Medulla oblongata (tissue), 1 donor: ENCODE results near the gene ST8SIA6.

Experiments
- DNase-seq: peaks from one replicate; pipeline ENCODE4 v3.0.0-alpha.2; 2015; ENCODE audit errors: extremely low spot score

The ST8SIA6 gene

DNA sequence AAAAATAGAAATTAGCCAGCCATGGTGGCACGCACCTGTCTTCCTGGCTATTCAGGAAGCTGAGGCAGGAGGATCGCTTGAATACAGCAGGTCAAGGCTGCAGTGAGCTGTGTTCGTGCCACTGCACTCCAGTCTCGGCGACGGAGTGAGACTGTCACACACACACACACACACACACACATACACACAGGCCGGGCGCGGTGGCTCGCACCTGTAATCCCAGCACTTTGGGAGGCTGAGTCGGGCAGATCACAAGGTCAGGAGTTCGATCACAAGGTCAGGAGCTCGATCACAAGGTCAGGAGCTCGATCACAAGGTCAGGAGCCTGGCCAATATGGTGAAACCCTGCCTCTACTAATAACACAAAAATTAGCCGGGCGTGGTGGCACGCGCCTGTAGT is 68.4 kb downstream of the ST8SIA6 start:
- no peak for DNase-seq

DNA sequence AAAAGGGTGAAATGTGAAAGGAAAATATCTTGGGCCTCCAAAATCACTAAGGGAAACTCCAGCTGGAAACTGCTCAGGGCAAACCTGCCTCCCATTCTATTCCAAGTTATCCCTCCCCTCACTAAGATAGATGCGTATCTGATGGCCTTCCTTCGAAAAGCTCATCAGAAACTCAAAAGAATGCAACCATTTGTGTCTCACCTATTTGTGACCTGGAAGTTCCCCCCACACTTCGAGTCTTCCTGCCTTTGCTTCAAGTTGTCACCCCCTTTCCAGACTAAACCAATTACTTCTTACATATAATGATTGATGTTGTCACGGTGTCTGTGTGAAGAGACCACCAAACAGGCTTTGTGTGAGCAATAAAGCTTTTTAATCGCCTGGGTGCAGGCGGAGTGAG is 69.3 kb downstream of the ST8SIA6 start:
- DNase-seq = no peak

DNA sequence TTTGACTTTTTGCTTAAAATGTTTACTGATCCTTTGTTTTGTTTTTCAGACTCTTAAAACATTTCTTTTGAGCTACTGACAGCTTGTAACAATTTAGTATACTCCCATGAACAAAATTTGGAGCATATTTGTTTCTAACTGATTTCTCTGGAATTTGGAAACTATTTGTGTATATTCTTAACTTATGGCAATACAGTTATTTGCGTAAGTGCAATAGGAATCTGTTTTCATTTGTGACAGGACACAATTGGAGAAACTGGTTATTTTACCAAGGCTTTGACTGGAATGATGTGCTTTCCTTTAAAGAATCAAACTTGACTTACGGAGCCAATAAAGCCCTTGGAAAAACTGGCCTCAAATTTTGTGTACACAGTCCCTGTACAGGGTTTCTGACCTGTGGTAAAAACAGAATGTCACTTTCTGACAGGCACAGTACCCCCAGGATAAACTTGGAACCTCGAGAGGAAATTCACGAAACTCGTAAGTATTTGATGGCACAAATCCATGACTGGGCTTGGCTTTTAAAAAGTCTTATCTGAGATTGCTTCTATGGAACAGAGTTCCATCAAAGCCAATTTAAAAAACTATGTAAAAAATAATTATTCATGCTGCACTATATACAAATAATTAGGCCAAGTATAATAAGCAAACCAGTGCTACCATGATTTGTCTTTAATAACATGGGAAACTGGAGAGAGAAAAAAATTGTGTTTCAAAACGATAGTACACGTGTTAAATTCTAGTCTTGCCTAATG is 70.4 kb downstream of the ST8SIA6 start:
- DNase-seq = no peak

DNA sequence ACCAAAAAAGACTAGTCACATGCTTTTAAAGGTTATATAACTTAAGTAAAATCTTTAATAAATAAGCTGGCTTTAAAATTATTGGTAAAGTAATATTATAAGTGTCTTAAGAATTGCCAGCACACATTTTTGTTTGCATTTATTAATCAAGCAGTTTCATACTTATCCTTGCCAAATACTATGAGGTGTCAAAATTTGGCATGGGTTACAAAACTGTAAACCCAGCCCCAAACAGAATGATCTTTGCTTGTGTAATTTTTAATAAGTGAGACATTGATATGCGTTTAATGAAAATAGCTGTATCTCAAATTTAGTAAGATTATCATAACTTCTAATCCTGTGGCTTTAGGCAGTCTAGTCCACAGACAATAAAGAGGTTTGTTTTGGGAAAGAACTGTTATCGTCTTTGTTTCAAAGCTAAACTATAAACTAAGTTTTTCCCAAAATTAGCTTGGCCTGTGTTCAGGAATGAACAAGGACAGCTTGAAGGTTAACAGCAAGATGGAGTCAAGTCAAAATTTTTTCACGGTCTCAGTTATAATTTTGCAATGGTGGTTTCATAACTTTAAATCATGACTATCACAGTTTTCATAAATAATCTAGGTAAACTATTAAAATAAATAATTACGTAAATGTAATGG is 72.8 kb downstream of the ST8SIA6 start:
- DNase-seq = no peak

DNA sequence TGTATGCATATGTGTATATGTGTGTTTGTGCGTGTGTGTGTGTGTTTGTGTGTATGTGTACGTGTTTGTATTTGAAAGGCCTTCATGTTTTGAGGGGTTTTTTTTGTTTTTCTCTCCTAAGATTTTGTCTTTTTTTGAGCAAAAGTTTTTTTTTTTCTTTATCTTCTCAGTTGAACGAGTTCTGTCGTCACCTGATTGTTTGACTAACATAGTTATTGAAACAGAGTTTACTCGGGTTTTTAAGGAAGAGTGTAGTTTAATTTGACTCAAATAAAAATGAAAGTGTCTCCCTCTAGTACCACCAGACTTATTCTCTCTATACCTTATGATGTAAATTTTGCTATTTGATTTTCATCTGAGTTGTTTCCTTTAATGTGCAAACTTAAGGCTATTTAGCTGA is 73.5 kb downstream of the ST8SIA6 start:
- no peak for DNase-seq

DNA sequence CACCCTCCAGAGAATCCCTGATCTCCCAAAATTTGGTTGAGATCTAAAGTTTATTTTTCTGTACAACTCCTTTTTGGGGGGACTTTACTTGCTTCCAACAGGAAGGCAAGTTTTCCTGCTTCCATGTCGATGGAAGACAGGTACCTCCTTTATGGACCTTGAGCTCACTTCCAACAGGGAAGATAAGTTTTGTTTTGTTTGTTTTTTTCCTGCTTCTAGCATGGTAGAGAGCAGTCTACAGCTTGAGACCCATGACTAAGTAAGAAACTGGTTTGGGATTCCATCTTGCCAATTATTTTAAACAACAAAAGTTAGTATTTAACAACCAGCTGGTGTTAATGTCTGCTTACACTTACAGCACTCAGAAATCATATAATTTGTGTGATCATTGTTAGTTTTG is 74.4 kb downstream of the ST8SIA6 start:
- no peak for DNase-seq

DNA sequence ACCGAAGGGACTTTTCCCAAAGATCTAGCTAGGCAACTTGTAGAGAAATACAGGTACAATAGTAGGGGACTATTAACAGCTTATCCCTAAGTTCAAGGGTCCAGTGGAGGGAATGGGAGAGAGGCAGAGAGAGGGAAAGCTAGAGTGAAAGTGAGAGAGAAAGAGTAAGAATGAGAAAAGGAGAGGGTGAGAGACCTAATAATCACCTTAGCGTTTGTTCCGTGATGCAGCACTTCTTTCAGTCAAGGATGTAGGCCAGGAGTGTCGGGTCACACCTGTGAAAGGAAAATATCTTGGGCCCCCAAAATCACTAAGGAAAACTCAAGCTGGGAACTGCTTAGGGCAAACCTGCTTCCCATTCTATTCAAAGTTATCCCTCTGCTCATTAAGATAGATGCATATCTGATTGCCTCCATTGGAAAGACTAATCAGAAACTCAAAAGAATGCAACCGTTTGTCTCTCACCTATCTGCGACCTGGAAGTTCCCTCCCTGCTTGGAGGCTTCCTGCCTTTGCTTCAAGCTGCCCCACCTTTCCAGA is 75.2 kb downstream of the ST8SIA6 start:
- no peak for DNase-seq

DNA sequence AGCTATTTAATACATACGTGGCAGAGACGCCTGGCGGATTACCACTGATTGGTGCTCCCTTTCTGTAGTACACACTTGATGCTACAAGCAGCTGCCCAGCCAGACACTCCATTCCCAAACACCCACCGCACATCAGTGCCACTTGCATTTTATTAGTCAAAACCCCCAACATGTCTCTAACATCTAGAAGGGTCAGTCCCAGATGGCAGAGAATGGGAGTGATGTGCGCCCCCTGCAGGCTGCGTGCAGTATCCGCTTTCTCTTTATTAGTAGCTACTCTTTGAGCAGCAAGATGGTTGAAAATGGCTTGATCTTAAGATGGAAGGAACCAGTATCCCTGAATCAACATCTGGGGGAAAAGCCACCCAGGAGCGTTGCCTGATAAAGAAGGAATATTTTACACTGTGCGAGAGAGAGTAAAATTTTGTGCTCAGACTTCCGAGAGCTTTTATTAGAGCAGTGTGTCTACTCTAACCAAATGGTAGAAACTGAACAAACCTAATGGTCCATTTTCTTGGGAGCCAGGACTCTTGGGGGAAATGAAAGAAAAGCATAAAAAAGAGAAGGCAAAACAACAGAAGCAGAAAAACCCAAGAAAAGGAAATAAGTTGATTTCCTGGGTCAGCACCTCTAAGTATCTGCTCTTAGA is 78.3 kb downstream of the ST8SIA6 start:
- no peak for DNase-seq

DNA sequence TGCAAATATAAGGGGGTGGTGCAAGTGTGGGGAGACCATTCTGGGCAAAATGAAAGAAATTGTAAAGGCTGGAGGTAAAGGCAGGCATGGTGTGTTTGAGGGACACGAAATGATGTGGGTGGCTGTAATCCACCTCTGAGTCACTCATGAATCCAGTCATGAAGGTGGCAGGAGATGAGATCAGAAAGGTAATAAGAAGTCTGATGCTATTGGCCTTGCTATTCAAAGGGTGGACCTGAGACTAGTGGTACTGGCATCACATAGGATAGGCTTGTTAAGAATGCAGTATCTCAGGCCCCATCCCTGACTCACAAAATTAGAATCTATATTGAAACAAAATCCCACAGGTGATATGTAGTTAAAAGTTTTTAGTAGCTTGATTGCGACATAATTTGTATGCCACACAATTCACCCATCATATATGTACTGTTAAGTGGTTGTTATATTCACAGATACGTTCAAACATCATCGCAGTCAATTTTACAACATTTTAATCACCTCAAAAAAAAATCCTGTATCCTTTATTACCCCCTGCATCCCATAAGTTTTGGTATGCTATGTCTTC is 85.6 kb downstream of the ST8SIA6 start:
- no peak for DNase-seq

DNA sequence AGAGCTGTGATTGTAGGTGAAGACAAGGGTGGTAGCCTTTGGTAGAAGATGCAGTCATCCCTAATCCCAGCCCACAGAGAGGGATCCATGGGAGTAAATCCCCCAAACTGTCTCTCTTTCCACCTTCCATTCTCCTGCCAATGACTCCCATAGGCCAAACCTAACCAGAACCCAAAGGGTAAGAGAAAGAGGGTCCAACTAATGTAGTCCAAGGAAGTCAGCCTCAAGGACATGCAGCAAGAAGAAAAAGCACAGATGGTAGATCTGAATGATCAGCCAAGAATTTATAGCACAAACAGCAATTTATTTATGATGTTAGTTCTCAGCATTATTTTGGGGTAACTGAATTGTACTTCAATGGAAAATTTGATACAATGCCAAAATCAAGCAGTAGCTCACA is 87.7 kb downstream of the ST8SIA6 start:
- no peak for DNase-seq

DNA sequence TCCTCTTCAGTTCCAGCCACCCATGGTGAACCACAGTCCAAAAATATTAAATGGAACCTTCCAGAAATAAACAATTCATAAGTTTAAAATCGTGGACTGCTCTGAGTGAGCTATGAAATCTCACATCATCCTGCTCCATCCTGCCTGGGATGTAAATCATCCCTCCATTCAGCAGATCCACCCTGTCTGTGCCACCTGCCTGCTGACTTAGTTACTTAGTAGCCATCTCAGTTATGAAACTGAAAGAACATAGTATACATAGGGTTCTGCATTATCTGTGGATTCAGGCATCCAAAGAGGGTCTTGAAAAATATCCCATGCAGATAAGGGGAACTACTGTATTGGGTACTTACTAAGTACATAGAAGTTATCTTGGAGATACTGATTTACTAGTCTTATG is 89.0 kb downstream of the ST8SIA6 start:
- no peak for DNase-seq

DNA sequence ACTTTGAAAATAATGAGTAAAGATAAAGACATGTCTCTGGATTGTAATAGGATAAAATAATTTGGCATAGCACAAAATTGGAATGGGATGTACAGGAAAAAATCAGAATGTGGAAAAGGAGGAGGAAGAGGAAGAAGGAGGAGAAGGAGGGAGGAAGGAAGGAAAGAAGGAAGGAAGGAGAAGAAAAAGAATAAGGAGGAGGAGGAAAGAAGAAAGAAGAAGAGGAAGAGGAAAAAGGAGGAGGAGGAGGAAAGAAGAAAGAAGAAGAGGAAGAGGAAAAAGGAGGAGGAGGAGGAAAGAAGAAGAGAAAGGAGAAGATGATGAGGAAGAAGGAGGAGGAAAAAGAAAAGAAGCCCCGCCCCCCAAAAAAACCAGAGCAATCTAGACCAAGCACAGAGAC is 95.9 kb downstream of the ST8SIA6 start:
- DNase-seq = no peak

DNA sequence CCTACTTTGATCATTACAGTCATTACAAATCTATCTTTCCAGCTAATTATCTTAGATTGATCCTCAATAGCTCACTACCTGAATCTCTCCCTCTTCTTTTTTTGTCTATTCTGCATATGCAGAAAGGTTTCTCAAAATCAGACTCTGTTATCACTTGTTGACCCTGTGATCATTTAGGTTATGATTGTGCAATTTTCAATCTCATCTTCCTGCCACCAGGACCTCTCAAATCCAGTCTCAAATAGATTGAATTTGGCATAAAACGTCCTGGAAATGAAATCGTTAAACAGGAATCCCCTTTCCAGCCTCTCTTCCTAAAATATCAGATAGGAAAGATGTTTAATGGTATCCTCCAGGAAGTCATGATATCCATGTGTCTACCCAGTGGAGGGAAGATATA is 96.6 kb downstream of the ST8SIA6 start:
- no peak for DNase-seq

DNA sequence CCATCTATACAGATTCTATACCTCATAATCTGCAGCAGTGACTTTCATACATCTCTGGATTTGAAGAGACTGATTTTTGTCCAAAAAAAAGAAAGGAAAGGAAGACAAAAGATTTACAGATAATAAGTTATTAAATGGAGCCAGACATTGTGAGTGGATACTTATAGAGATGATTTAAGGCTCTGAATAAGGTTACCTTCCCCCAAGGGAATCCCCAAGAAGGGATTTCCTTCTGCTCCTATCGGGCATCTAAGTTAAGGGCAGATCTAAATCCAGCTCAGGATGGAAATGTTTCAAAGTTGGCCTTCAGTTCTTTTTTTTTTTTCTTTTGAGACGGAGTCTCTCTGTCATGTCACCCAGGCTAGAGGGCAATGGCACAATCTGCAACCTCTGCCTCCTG is 97.6 kb downstream of the ST8SIA6 start:
- no peak for DNase-seq

DNA sequence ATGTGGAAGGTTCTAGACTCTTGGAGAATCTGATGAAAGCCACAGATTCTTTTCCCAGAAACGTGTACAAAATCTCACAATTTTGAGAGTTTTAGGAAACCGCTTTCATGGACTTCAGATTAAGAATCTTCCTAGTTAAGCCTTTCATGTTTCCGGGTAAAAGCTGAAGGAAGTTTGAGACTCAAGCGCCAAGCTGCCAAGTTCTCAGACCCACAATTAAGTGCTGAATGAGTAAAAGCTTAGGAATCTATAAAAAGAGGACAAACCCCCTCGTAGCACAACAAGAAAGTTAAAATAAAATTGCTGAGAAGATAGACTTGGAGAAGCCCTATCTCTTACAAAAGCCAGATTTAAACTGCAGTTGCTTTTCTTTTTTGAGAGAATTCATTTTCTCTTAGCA is 99.6 kb downstream of the ST8SIA6 start:
- DNase-seq = no peak

DNA sequence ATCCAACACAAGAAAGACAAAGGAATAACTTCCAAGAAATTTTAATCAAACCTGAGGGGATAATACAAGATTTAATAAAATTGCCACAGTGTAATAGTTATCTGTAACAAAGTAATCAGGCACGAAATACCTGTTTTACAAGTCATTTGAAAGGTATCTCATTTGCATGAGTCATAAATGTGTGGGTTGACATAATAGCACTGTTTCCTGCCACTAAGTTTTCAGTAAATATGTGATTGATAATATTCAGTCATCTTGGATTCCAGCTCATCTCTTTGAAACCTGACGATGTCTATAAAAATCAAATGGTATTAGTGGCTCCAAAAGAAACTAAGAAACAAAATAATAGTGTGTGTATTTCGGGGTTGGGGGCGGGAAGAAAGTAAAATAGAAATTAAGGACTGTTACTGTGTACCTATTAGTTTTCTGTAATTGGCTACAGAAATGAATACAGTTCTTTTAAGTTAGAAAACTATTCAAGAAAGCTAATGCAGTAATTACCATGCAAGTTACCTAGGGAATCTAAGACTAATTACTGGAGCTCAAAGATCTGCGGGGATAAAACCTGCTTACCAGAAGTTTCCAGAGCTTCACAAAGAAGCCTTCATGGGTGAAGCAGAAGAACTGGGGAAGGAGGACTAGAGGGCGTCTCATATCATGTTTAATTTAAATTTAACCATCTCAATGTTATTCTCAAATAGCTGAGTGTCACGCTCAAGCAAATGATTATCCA is 100.7 kb downstream of the ST8SIA6 start:
- DNase-seq = no peak

DNA sequence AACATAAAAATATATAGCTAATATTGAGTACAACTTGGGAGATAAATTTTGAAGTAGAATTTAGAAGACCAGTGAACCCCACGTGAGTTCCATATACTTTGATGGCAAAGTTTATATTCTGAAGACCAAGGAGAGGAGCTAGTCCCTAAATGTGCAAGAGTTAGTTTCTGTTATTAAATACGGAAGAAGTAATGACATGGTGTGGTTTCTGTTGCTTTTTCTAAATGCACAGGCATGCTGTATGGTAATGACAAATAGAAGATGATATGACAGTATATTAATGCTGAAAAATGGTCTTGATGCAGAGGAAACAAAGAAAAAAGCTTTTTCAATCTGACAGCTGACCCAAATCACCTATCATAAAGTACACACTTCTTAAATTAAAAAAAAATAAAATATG is 101.8 kb downstream of the ST8SIA6 start:
- no peak for DNase-seq

DNA sequence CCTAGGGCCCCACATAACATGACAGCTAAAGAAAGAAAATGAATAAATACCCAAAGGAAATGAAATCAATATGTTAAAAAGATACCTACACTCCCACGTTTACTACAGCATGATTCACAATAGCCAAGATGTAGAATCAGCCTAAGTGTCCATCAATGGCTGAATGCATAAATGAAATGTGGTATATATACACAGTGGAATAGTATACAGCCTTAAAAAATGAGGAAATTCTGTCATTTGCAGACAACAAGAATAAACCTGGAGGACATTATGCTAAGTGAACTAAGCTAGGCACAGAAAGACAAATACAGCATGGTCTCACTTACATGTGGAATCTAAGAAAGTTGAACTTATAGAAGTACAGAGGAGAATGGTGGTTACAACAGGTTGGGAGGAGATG is 102.9 kb downstream of the ST8SIA6 start:
- DNase-seq = no peak

DNA sequence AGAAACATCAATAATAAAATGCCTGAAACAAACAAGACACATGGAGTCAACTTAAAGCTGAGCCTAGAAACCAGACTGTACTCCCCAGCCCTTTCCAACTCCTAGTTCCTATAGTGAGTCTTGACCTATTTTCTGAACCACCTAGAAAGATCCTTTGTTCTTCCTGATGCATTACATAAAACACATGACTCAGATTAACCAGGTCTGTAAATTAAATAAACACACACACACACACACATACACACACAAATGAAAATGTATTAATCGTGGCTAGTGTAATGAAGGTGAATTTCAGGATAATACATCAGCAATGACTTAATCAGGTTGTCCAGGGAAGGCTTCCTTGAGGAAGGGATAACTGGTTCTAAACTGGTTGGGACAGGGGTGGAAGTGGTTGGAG is 104.7 kb downstream of the ST8SIA6 start:
- DNase-seq = no peak

DNA sequence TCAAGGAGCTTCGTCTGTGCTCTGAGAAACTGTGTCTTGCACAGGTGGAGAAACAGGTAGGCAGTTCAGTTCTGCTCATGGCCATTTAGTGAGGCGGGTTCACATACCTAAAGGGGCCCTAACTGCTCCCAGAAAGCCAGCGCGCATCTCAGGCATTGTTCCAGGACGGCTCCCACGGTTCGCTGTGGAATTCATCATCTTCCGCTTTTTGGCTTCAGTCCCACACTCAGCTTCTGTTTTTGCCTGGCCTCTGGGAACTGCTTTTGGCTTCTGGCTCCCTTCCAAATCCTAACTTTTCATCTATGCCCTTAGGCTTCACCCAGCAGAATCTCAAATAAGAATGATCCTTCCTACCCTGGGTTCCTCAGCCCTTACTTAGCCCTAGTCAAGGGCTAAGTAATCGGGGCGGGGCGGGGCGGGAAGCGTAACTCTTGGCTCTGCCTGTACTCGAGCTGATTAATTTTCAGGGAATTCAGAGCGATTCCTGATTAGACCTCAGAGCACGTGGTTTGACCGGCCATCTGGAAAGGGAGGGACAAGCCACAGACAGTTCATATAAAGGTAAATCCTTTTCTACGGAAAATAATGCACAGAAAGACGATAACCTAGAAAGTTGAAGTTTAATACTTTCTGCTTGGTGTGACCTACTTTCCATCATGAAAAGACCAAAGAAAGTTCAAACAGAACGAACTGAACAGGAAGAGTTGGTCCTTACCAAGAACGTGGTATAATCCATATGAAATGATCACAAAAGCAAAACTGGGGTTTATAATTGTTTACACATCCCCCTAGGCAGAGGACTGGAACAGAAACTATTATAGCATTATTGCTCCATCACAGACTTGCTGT is 105.7 kb downstream of the ST8SIA6 start:
- peak; percentile 2 for DNase-seq

DNA sequence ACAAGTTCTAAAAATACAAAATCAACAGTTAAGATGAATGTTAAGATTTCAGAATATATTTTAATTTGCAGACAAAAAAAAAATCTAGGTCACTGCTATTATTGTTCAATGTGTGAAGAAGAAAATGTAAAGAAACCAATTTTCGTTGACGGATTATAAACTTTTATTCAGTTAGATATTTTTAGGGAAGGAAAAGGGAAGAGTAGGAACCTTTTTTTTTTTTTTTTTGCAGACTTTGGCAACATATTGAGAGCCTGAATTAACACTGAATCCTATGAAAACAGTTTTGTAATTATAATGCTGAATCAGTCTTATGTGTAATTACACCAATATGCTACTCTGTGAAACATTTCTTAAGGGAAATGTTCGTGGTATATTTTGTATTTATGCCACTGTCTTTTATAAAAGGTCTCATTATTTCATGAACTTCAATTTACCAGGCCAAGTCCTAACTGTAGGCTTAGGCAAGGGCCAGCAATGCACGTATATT is 106.3 kb downstream of the ST8SIA6 start:
- DNase-seq = no peak
